T-helper 2 cell treated with Interferon-gamma antibody and Interleukin-4, amounts not matched to agents 5 μg/mL and 100 μg/mL, for 36 hours (primary cell): Measurements from ENCODE around the gene DSPP.

Experiments used
- DNase-seq: peaks from one replicate; pipeline ENCODE4 v3.0.0; 2021; ENCODE audit warnings: low spot score
- H3K27ac Mint-ChIP-seq: one replicate; pipeline ENCODE4 v1.8.0; 2021; ENCODE audit warnings: mild to moderate bottlenecking, mixed read lengths
- H3K27me3 Mint-ChIP-seq: one replicate; pipeline ENCODE4 v1.8.0; 2021; ENCODE audit warnings: low read depth, mixed read lengths
- H3K36me3 Mint-ChIP-seq: one replicate; pipeline ENCODE4 v1.8.0; 2021; ENCODE audit warnings: low read depth, mixed read lengths
- H3K4me1 Mint-ChIP-seq: one replicate; pipeline ENCODE4 v1.8.0; 2021; ENCODE audit warnings: low read depth, mixed read lengths
- H3K4me3 Mint-ChIP-seq: one replicate; pipeline ENCODE4 v1.8.0; 2022; ENCODE audit warnings: mild to moderate bottlenecking, moderate library complexity, mixed read lengths
- H3K9me3 Mint-ChIP-seq: one replicate; pipeline ENCODE4 v1.8.0; 2021; ENCODE audit warnings: mixed read lengths

The DSPP gene

DNA sequence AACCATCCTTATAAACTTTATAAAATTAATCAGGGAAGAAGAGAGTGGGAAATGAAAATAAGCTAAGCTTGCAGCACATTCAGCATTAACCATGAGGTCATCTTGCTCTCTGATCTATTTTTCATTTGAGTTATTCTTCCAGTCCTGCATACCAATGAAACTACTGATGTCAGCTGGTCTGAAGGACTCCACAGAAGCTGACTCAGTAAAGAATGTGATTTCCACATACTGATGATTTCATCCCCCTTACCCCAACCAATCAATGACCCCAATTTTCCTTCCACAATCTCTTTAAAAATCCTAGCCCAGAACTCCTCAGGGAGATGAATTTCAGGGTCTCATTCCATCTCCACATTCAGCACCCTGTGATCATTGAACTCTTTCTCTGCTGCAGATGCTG lies 18.8 kb upstream of the DSPP start:
- H3K4me3 Mint-ChIP-seq = no peak overlapping the region
- peaks cover 8% of the 10 kb centered on the region for H3K9me3 Mint-ChIP-seq
- peaks cover 13% of the 10 kb centered on the region for H3K27me3 Mint-ChIP-seq
- no peaks in the 10 kb centered on the region for H3K36me3 Mint-ChIP-seq
- H3K27ac Mint-ChIP-seq = no peak overlapping the region
- no peaks in the 10 kb centered on the region for H3K4me1 Mint-ChIP-seq
- no peak for DNase-seq

DNA sequence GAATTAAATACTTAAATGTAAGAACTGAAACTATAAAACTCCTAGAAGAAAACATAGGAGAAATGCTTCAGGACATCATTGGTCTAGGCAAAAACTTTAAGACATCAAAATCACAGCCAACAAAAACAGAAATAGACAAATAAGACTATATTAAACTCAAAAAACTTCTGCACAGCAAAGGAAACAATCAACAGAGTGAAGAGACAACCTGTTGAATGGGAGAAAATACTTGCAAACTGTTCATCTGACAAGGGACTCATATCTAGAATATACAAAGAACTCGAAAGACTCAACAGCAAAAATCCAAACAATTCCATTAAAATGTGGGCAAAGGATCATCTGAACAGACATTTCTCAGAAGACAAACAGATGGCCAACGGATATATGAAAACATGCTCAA lies 16.2 kb upstream of the DSPP start:
- Mint-ChIP-seq H3K4me1 (no peaks in the 10 kb centered on the region), H3K4me3 (no peak overlapping the region), H3K27ac (no peak overlapping the region), H3K9me3 (peaks cover under 1% of the 10 kb centered on the region), H3K36me3 (no peaks in the 10 kb centered on the region), H3K27me3 (peaks cover 15% of the 10 kb centered on the region)
- DNase-seq = no peak

DNA sequence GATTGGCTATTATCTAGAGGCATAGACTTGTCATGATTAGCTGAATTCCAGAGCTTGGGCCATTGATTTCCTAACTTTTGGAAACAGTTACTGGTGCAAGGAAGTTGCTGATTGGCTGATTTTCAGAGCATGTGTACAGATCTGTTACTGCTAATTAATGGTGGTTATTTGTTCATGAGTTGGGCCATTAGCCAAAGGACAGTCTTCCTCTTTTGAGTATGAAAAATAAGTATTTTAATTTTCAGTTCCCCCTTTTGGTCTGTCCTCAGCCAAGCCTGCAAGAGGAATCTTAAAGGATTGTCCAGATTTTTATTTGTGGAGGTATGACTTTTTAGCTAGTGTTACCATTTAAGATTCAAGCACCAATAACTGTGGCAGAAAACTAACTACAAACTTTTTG lies 7.0 kb upstream of the DSPP start:
- Mint-ChIP-seq H3K4me1 (no peaks in the 10 kb centered on the region), H3K4me3 (no peak overlapping the region), H3K9me3 (peaks cover 6% of the 10 kb centered on the region), H3K27ac (no peak overlapping the region), H3K27me3 (peaks cover 22% of the 10 kb centered on the region), H3K36me3 (no peaks in the 10 kb centered on the region)
- no peak for DNase-seq

DNA sequence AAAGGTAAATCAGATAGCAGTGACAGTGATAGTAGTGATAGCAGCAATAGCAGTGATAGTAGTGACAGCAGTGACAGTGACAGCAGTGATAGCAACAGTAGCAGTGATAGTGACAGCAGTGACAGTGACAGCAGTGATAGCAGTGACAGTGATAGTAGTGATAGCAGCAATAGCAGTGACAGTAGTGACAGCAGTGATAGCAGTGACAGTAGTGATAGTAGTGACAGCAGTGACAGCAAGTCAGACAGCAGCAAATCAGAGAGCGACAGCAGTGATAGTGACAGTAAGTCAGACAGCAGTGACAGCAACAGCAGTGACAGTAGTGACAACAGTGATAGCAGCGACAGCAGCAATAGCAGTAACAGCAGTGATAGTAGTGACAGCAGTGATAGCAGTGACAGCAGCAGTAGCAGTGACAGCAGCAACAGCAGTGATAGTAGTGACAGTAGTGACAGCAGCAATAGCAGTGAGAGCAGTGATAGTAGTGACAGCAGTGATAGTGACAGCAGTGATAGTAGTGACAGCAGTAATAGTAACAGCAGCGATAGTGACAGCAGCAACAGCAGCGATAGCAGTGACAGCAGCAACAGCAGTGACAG lies 6.1 kb downstream of the DSPP start:
- H3K9me3 Mint-ChIP-seq = no peaks in the 10 kb centered on the region
- H3K27me3 Mint-ChIP-seq = peaks cover 2% of the 10 kb centered on the region
- no peak overlapping the region for H3K27ac Mint-ChIP-seq

DNA sequence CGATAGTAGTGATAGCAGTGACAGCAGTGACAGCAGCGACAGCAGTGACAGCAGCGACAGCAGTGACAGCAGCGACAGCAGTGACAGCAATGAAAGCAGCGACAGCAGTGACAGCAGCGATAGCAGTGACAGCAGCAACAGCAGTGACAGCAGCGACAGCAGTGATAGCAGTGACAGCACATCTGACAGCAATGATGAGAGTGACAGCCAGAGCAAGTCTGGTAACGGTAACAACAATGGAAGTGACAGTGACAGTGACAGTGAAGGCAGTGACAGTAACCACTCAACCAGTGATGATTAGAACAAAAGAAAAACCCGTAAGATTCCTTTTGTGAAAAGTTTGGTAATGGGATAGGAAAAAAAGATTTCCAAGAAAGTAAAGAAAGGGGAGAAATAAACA lies 7.9 kb downstream of the DSPP start:
- Mint-ChIP-seq H3K36me3 (no peaks in the 10 kb centered on the region), H3K27ac (no peak overlapping the region), H3K4me1 (no peaks in the 10 kb centered on the region), H3K4me3 (no peak overlapping the region), H3K9me3 (no peaks in the 10 kb centered on the region), H3K27me3 (peaks cover 2% of the 10 kb centered on the region)
- no peak for DNase-seq

More for the DNA sequence above, 6.1 kb downstream of the DSPP start:
- Mint-ChIP-seq H3K4me1 (no peaks in the 10 kb centered on the region), H3K4me3 (no peak overlapping the region), H3K36me3 (no peaks in the 10 kb centered on the region)
- no peak for DNase-seq

DNA sequence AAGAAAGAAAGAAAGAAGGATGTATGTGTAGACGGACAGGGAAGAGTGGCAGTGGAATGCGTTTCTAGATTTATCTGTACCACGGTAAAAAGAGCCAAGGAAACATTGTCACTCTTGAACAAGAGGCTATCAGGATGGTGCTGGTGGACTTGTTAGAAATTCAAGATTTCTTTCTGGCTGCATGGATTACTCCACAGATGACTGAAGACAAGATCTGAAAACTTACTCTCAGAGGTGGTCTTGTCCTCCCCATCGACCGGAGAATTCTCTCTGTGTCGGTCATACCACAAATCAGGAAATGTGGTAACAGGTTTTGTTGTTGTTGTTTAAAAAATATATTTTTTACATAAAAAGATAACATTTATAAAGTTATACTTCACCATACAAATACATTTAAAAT lies 11.8 kb downstream of the DSPP start:
- Mint-ChIP-seq H3K4me3 (no peak overlapping the region), H3K27ac (no peak overlapping the region), H3K27me3 (peaks cover 2% of the 10 kb centered on the region), H3K9me3 (no peaks in the 10 kb centered on the region), H3K4me1 (no peaks in the 10 kb centered on the region), H3K36me3 (no peaks in the 10 kb centered on the region)
- DNase-seq = no peak

DNA sequence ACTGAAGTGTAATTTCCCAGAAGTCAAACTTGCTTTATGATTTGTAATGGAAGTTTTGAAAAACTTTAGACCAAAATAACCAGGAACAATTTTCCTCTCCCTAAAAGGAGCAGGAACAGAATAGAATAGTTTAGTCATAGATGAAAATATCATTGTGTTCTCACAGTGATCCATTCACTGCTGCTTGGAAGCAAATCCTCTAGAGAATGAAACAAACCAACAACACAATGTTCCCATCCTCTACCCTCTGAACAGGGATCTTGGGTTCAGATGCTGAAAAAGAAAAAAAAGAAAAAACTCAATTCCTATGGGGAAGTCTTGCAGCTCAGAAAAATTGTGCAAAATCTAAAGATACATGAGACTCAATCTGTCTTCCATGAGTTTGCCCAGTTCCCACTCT lies 12.2 kb downstream of the DSPP start:
- no peaks in the 10 kb centered on the region for H3K36me3 Mint-ChIP-seq
- no peak for DNase-seq
- peaks cover 2% of the 10 kb centered on the region for H3K27me3 Mint-ChIP-seq
- H3K4me3 Mint-ChIP-seq = no peak overlapping the region
- H3K27ac Mint-ChIP-seq = no peak overlapping the region
- H3K9me3 Mint-ChIP-seq = no peaks in the 10 kb centered on the region
- no peaks in the 10 kb centered on the region for H3K4me1 Mint-ChIP-seq

DNA sequence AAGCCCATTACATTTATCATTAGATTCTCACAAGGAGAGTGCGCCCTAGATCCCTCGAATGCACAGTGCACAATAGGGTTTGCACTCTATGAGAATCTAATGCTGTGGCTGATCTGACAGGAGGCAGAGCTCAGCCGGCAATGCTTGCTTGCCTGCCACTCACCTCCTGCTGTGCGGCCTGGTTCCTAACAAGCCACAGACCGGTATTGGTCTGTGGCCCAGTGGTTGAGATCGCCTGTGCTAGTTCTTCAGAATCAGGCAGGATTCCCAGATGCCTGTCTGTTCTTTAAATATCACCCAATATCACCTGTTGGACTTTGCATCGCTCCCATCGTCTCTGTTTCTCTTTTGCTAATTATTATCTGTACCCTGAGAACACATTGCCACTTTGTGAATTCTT lies 14.0 kb downstream of the DSPP start:
- no peak for DNase-seq
- Mint-ChIP-seq H3K4me3 (no peak overlapping the region), H3K27me3 (peaks cover 2% of the 10 kb centered on the region), H3K36me3 (no peaks in the 10 kb centered on the region), H3K4me1 (no peaks in the 10 kb centered on the region), H3K9me3 (no peaks in the 10 kb centered on the region), H3K27ac (no peak overlapping the region)

DNA sequence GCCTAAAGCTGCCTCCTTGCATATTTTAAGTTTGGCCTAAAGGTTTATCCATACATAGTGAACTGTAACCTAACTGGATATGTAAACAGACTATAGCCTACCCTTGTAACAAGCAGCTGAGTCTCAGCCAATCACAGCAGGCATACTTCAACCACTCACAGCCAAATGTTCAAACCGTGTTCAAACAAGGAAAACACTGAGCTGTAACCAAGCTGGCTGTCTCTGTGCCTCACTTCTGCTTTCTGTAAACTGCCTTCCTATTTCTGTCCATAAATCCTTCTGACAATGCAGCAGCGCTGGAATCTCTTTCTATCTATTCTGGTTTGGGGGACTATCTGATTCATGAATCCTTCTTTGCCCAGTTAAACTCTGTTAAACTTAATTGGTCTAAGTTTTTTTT lies 16.4 kb downstream of the DSPP start:
- Mint-ChIP-seq H3K4me1 (no peaks in the 10 kb centered on the region), H3K27ac (no peak overlapping the region), H3K36me3 (no peaks in the 10 kb centered on the region), H3K9me3 (no peaks in the 10 kb centered on the region), H3K4me3 (no peak overlapping the region), H3K27me3 (no peaks in the 10 kb centered on the region)
- no peak for DNase-seq

DNA sequence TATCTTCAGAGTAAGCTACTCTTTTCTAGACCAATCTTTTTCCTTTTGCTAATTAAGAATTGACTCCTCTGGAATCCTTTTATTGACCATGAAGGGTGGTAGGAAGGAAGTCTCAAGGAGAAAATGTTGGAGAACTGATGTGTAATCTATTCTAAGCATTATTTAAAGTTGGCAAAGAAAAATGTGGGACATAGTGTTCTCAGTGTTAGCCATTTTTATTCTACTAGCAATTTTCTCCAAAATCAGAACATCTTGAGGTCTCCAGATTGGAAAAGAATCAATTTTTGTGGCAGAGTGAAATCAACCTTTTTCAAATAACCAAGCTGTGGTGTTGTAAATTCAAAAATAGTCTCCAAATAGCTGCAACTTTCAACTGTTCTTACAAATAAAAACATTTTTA lies 23.3 kb downstream of the DSPP start:
- H3K36me3 Mint-ChIP-seq = no peaks in the 10 kb centered on the region
- H3K9me3 Mint-ChIP-seq = no peaks in the 10 kb centered on the region
- DNase-seq = no peak
- H3K27ac Mint-ChIP-seq = no peak overlapping the region
- peaks cover 5% of the 10 kb centered on the region for H3K27me3 Mint-ChIP-seq
- H3K4me1 Mint-ChIP-seq = no peaks in the 10 kb centered on the region
- no peak overlapping the region for H3K4me3 Mint-ChIP-seq

DNA sequence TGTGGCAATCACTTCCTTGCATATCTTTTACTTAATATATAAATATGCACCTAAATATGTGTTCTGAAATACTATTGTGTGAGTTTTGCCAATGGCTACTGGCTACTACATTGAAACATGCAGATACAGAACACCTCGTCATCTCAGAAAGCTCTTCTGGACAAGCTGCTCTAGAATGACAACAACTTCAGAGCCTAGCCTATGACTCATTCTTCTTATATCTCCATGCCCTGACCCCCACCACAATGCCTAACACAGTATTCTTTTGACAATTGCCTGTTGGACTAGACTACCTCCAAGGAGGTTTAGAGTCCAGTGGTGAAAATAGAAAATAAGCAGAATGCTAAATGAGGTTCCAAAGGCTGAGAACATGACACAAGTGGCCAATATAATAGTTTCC lies 24.1 kb downstream of the DSPP start:
- H3K4me3 Mint-ChIP-seq = no peak overlapping the region
- peaks cover 5% of the 10 kb centered on the region for H3K27me3 Mint-ChIP-seq
- no peaks in the 10 kb centered on the region for H3K4me1 Mint-ChIP-seq
- no peak for DNase-seq
- H3K36me3 Mint-ChIP-seq = no peaks in the 10 kb centered on the region
- no peak overlapping the region for H3K27ac Mint-ChIP-seq
- H3K9me3 Mint-ChIP-seq = no peaks in the 10 kb centered on the region

DNA sequence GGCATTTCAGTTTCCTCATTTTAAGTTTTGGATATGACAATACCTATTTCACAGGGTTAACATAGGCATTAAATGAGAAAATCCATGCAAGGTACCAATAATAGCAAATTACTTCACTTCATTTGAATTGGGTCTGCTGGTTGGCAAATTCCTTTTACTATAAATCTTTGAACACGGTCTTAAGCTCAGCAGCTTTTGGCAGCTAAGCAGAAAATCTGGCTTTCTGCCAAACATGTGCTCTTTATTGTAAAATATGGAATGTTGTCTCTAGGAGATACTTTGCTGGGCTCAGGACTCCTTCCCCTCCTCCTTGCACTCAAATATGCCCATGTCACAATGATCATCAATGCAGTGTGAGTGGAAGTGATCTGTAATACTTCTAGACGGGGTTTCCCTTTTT lies 24.9 kb downstream of the DSPP start:
- Mint-ChIP-seq H3K36me3 (no peaks in the 10 kb centered on the region), H3K27me3 (peaks cover 5% of the 10 kb centered on the region), H3K9me3 (no peaks in the 10 kb centered on the region), H3K27ac (no peak overlapping the region), H3K4me1 (no peaks in the 10 kb centered on the region), H3K4me3 (no peak overlapping the region)
- DNase-seq = no peak

DNA sequence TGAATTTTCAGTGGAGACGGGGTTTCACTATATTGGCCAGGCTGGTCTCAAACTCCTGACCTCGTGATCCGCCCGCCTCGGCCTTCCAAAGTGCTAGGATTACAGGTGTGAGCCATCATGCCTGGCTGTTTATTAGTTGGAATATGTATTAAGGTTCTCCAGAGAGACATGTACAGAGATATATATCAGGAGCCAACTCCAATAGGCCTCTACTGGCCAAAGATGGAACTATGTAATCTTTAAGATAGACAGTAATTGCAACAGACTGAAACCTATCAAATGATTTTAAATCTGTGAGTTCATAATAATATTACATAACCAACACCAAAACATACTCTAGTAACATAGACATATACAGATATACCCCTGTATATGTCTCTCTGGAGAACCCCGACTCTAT lies 36.0 kb downstream of the DSPP start:
- H3K4me3 Mint-ChIP-seq = no peak overlapping the region
- no peak for DNase-seq
- H3K4me1 Mint-ChIP-seq = no peaks in the 10 kb centered on the region
- H3K36me3 Mint-ChIP-seq = no peaks in the 10 kb centered on the region
- peaks cover 3% of the 10 kb centered on the region for H3K27me3 Mint-ChIP-seq
- peaks cover under 1% of the 10 kb centered on the region for H3K9me3 Mint-ChIP-seq
- H3K27ac Mint-ChIP-seq = no peak overlapping the region

DNA sequence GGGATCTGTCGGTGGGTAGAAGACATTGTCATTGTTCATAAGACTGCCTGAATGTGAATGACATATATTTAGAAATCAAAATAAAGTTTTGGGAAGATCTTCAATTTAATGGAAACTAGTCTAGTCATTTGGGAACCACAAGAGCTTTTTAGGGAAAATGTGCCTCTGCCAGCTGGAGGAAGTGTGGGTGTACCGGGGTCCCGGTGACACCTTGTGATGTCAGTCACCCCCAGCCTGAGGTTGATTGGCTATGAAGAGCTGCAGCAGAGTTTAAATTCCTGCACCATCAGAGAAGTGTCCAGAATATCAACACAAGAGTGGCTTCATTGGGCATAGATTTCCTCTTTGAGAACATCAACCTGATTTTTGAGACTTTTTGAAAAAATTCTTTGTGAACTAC lies 41.7 kb downstream of the DSPP start, which contains the start of gene DMP1:
TSS of gene DMP1 (plus strand) at position 301 of the 400 bp plus-strand sequence. CDS start 6,213 bp downstream, outside the sequence.
- H3K4me1 Mint-ChIP-seq = no peaks in the 10 kb centered on the region
- DNase-seq = no peak
- no peak within 1 kb of the TSS for H3K4me3 Mint-ChIP-seq
- H3K27ac Mint-ChIP-seq = no peak within 1 kb of the TSS
- H3K9me3 Mint-ChIP-seq = no peaks in the 10 kb centered on the region
- peaks cover 7% of the 10 kb centered on the region for H3K27me3 Mint-ChIP-seq
- H3K36me3 Mint-ChIP-seq = no peaks in the 10 kb centered on the region

DNA sequence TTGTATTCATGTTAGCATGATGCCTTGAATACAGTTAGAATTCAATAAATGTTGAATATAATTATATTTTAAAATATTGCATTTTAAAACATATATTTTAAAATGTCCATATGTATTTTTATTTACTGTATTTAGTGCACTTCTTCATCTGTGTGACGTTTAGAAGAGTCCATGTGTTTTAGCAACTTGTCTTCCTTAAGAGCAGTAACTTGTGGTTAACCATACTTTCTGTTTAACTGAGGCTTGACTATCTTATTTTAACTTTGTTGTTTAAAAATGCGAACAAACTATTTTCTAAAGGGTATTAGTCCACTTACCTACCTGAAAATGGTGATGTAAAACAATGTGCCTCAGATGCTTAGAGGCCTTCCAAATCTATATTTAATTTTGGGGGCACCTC lies 42.6 kb downstream of the DSPP start:
- Mint-ChIP-seq H3K36me3 (no peaks in the 10 kb centered on the region), H3K4me1 (no peaks in the 10 kb centered on the region), H3K27ac (no peak overlapping the region), H3K4me3 (no peak overlapping the region), H3K27me3 (peaks cover 7% of the 10 kb centered on the region), H3K9me3 (no peaks in the 10 kb centered on the region)
- DNase-seq = no peak
